Measurements from ENCODE around the gene IPO5. TPM values are rescaled to one million over a fixed set of nuclear protein-coding genes. Genes with fewer than 3 reads are reported as not detected.

IPO5 gene
- total and polyA plus RNA-seq, 7 donors, result 13.4 to 147 (median 106) TPM

- H3K4me3 ChIP-seq, result no peak overlapping the region
- no peak overlapping the region for H3K27ac ChIP-seq
- DNase-seq, result no peak
- H3K9me3 ChIP-seq, result no peaks in the 10 kb centered on the region
- H3K4me1 ChIP-seq, result no peaks in the 10 kb centered on the region
- TF ChIP-seq POLR2A (IDR thresholded peaks at IDR 0.05) (no peak), EP300 (IDR thresholded peaks at IDR 0.05) (no peak)
- intact Hi-C loops (cut with DNase I), result no loop called here
- peaks cover 20 to 100% (median 40%) of the 10 kb centered on the region in 4 donors for H3K36me3 ChIP-seq
- no peaks in the 10 kb centered on the region for H3K27me3 ChIP-seq
Measured at GRCh38 chr13:98014766-98015165, 61.3 kb downstream of the IPO5 start.

GRCh38 chr13:98018293-98018692, 64.8 kb downstream of the IPO5 start:
- intact Hi-C loops (cut with DNase I), result no loop called here
- peaks cover 20 to 95% (median 40%) of the 10 kb centered on the region in 4 donors for H3K36me3 ChIP-seq
- 97% methylated on average over 4 of the region's 4 CpGs for WGBS, 2 donors

GRCh38 chr13:98019186-98019585, 65.7 kb downstream of the IPO5 start:
- H3K9me3 ChIP-seq, result no peaks in the 10 kb centered on the region
- H3K27me3 ChIP-seq, result no peaks in the 10 kb centered on the region
- intact Hi-C loops (cut with DNase I), result no loop called here
- 97 to 98% methylated on average over 4 of the region's 4 CpGs for WGBS, 2 donors
- no peak overlapping the region for H3K4me3 ChIP-seq
- H3K4me1 ChIP-seq, result peaks cover 0 to 6% (median 0%) of the 10 kb centered on the region in 4 donors
- DNase-seq, result no peak
- H3K36me3 ChIP-seq, result peaks cover 20 to 91% (median 33%) of the 10 kb centered on the region in 4 donors
- no peak for TF ChIP-seq POLR2A (IDR thresholded peaks at IDR 0.05)
- H3K27ac ChIP-seq, result no peak overlapping the region

More at GRCh38 chr13:98018293-98018692, 64.8 kb downstream of the IPO5 start:
- no peak for DNase-seq
- H3K4me3 ChIP-seq, result no peak overlapping the region
- H3K4me1 ChIP-seq, result peaks cover 0 to 6% (median 0%) of the 10 kb centered on the region in 4 donors
- H3K9me3 ChIP-seq, result no peaks in the 10 kb centered on the region
- no peak overlapping the region for H3K27ac ChIP-seq
- H3K27me3 ChIP-seq, result no peaks in the 10 kb centered on the region
- TF ChIP-seq POLR2AphosphoS5 (IDR thresholded peaks at IDR 0.05) (no peak), POLR2A (IDR thresholded peaks at IDR 0.05) (no peak), CTCF (IDR thresholded peaks at IDR 0.05) (no peak), EP300 (IDR thresholded peaks at IDR 0.05) (no peak)

- Histone ChIP-seq H3K36me3 (peaks cover 20 to 80% (median 32%) of the 10 kb centered on the region in 4 donors), H3K27ac (no peak overlapping the region), H3K4me1 (peaks cover 0 to 6% (median 0%) of the 10 kb centered on the region in 4 donors), H3K4me3 (no peak overlapping the region), H3K9me3 (no peaks in the 10 kb centered on the region), H3K27me3 (no peaks in the 10 kb centered on the region)
- 93 to 97% methylated on average over 3 of the region's 3 CpGs for WGBS, 2 donors
- intact Hi-C loops (cut with DNase I), result no loop called here
- TF ChIP-seq POLR2AphosphoS5 (IDR thresholded peaks at IDR 0.05) (no peak), CTCF (IDR thresholded peaks at IDR 0.05) (no peak), EP300 (IDR thresholded peaks at IDR 0.05) (no peak), POLR2A (IDR thresholded peaks at IDR 0.05) (no peak)
- DNase-seq, result no peak
Measured at GRCh38 chr13:98020271-98020670, 66.8 kb downstream of the IPO5 start.

- Histone ChIP-seq H3K27ac (no peak overlapping the region), H3K4me3 (no peak overlapping the region), H3K27me3 (no peaks in the 10 kb centered on the region), H3K9me3 (no peaks in the 10 kb centered on the region), H3K4me1 (peaks cover 0 to 6% (median 0%) of the 10 kb centered on the region in 4 donors), H3K36me3 (peaks cover 16 to 61% (median 24%) of the 10 kb centered on the region in 4 donors)
- 43 to 78% methylated on average over 1 of the region's 1 CpG for WGBS, 2 donors
- no peak for DNase-seq
- TF ChIP-seq EP300 (IDR thresholded peaks at IDR 0.05), result no peak
- TF ChIP-seq POLR2AphosphoS5 (IDR thresholded peaks at IDR 0.05), result no peak
- no peak for TF ChIP-seq CTCF (IDR thresholded peaks at IDR 0.05)
- TF ChIP-seq POLR2A (IDR thresholded peaks at IDR 0.05), result no peak
- intact Hi-C loops (cut with DNase I), result no loop called here
Measured at GRCh38 chr13:98022210-98022609, 68.7 kb downstream of the IPO5 start.

GRCh38 chr13:98025480-98026025, 72.1 kb downstream of the IPO5 start:
- 85 to 86% methylated on average over 7 of the region's 7 CpGs for WGBS, 2 donors
- Histone ChIP-seq H3K4me1 (peaks cover 0 to 6% (median 0%) of the 10 kb centered on the region in 4 donors), H3K27me3 (no peaks in the 10 kb centered on the region), H3K36me3 (peaks cover 0 to 27% (median 4%) of the 10 kb centered on the region in 4 donors), H3K9me3 (no peaks in the 10 kb centered on the region), H3K27ac (no peak overlapping the region), H3K4me3 (no peak overlapping the region)
- TF ChIP-seq POLR2A (IDR thresholded peaks at IDR 0.05) (no peak), CTCF (IDR thresholded peaks at IDR 0.05) (no peak), POLR2AphosphoS5 (IDR thresholded peaks at IDR 0.05) (no peak), EP300 (IDR thresholded peaks at IDR 0.05) (no peak)
- no peak for DNase-seq
- intact Hi-C loops (cut with DNase I), result no loop called here

Measured in sigmoid colon (tissue), 7 donors.